Vagina (tissue), 2 donors: Measurements from ENCODE around the gene LLGL1. TPM values are rescaled to one million over a fixed set of nuclear protein-coding genes. Genes with fewer than 3 reads are reported as not detected.

Experiments used
- DNase-seq, 2 donors: peaks; one replicate each; pipeline ENCODE4 v3.0.0-alpha.2; 2017; ENCODE audit errors: extremely low spot score in 2 of 2
- H3K27ac ChIP-seq: fragments of 200-600 bp; sonication (generic); one replicate; pipeline ENCODE4 v1.5.1; 2019
- H3K27me3 ChIP-seq: fragments of 200-600 bp; sonication (generic); one replicate; pipeline ENCODE4 v1.5.1; 2019
- H3K36me3 ChIP-seq, 2 donors: fragments of 200-600 bp; sonication (generic); one replicate each; pipeline ENCODE4 v1.5.1; 2017 to 2019
- H3K4me1 ChIP-seq: fragments of 200-600 bp; sonication (generic); one replicate; pipeline ENCODE4 v1.5.1; 2019
- H3K4me3 ChIP-seq, 2 donors: fragments of 200-600 bp; sonication (generic); 1 replicate in 1 of 2; 2 replicates in 1 of 2; pipeline ENCODE4 v1.5.1; 2016 to 2019
- H3K9me3 ChIP-seq: fragments of 200-600 bp; sonication (generic); one replicate; pipeline ENCODE4 v1.5.1; 2019
- POLR2A ChIP-seq, 2 donors: fragments of 450-650 bp; IDR thresholded peaks; one replicate each; pipeline ENCODE4 v1.6.1; 2017; ENCODE audit warnings: antibody characterized with exemption in 2 of 2, mild to moderate bottlenecking in 2 of 2, moderate library complexity in 2 of 2
- POLR2AphosphoS5 ChIP-seq, 2 donors: sonication (generic); formaldehyde crosslinking; IDR thresholded peaks; one replicate each; pipeline ENCODE4 v1.9.0; 2017; ENCODE audit warnings: antibody characterized with exemption in 2 of 2, mild to moderate bottlenecking in 2 of 2, low read depth in 1 of 2; ENCODE audit not compliant: insufficient read depth in 1 of 2
- intact Hi-C: fragments of 100-400 bp; cut with DNase I; formaldehyde crosslinking; loops from one replicate; pipeline ENCODE4 v1.15.1; 2023
- total RNA-seq: library from RNA; depleted of rRNA; stranded (reverse); fragments of >200 nt; gene quantifications from one replicate; pipeline ENCODE4 v1.2.3, GENCODE V29; 2016
- TF ChIP-seq, protein P1 (sequence below), 3 experiments: fragments of 450-650 bp in 2 of 3; fragments of 200-600 bp in 1 of 3; sonication (generic) in 1 of 3; IDR thresholded peaks; one replicate each; pipeline ENCODE4 v1.5.1; 2017 to 2019; ENCODE audit warnings: antibody characterized with exemption in 3 of 3, mild to moderate bottlenecking in 2 of 3, moderate library complexity in 2 of 3

The LLGL1 gene
- total RNA-seq, 1 donor from 2014 or later, result 27.7 TPM

DNA sequence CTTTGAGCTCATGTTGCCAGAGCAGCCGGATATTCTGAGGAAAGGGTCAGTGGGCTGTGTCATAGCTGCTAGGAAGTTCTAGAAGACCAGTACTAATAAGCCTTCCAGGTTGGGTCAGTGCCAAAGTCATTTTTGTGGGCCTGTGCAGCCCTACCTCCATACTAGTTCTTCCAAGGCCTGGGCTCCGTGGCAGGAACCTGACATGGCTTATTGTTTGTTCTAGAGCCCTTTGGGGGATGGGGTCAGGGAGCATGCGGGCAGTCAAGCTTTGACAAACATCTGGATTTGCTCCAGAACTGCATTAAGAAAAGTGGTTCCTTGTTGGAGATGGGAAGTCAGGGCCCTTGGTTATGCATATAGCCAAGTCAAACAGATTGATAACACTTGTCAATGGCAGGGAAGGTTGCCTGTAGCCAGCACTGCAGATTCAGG is 34.2 kb upstream of the LLGL1 start:
- Histone ChIP-seq H3K4me3 (peak overlapping the region in 1 of 2 donors; percentile 26), H3K36me3 (peaks cover 0 to 28% of the 10 kb centered on the region in 2 donors), H3K27me3 (no peaks in the 10 kb centered on the region), H3K4me1 (peaks cover 92% of the 10 kb centered on the region), H3K9me3 (no peaks in the 10 kb centered on the region), H3K27ac (peak overlapping the region; percentile 10)
- no peak for TF ChIP-seq POLR2A (IDR thresholded peaks at IDR 0.05)
- TF ChIP-seq, protein P1, sequence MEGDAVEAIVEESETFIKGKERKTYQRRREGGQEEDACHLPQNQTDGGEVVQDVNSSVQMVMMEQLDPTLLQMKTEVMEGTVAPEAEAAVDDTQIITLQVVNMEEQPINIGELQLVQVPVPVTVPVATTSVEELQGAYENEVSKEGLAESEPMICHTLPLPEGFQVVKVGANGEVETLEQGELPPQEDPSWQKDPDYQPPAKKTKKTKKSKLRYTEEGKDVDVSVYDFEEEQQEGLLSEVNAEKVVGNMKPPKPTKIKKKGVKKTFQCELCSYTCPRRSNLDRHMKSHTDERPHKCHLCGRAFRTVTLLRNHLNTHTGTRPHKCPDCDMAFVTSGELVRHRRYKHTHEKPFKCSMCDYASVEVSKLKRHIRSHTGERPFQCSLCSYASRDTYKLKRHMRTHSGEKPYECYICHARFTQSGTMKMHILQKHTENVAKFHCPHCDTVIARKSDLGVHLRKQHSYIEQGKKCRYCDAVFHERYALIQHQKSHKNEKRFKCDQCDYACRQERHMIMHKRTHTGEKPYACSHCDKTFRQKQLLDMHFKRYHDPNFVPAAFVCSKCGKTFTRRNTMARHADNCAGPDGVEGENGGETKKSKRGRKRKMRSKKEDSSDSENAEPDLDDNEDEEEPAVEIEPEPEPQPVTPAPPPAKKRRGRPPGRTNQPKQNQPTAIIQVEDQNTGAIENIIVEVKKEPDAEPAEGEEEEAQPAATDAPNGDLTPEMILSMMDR (IDR thresholded peaks at IDR 0.05), result no peak
- TF ChIP-seq POLR2AphosphoS5 (IDR thresholded peaks at IDR 0.05; ENCODE audit: insufficient read depth in 1 of 2, low read depth in 1 of 2), result no peak
- no peak for DNase-seq
- intact Hi-C loops, result no loop called here

DNA sequence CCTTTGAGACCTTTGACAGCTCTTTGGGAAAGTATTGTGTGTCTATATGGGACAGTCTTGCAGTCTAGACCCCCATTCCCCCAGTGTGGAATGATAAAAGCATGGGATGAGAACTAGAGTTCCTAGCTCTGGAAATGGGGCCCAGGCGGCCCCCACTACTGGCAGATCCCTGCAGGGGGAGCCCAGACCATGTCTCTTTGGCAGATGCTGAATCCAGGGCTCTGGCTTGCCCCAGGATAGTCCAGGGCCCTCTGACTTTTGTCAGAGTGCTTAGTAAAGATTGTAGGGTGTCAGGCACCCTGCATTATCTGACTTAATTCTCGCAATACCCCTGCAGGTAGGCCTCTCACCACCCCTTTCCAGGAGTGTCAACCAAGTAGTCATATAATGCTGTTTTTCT is 33.5 kb upstream of the LLGL1 start:
- H3K27ac ChIP-seq, result peak overlapping the region; percentile 10
- intact Hi-C loops, result no loop called here
- DNase-seq, result no peak
- no peak overlapping the region for H3K4me3 ChIP-seq
- H3K36me3 ChIP-seq, result peaks cover 0 to 36% of the 10 kb centered on the region in 2 donors
- no peak for TF ChIP-seq POLR2AphosphoS5 (IDR thresholded peaks at IDR 0.05; ENCODE audit: insufficient read depth in 1 of 2, low read depth in 1 of 2)
- TF ChIP-seq, protein P1 (IDR thresholded peaks at IDR 0.05), result no peak
- no peak for TF ChIP-seq POLR2A (IDR thresholded peaks at IDR 0.05)
- no peaks in the 10 kb centered on the region for H3K9me3 ChIP-seq
- H3K27me3 ChIP-seq, result no peaks in the 10 kb centered on the region
- H3K4me1 ChIP-seq, result peaks cover 88% of the 10 kb centered on the region

DNA sequence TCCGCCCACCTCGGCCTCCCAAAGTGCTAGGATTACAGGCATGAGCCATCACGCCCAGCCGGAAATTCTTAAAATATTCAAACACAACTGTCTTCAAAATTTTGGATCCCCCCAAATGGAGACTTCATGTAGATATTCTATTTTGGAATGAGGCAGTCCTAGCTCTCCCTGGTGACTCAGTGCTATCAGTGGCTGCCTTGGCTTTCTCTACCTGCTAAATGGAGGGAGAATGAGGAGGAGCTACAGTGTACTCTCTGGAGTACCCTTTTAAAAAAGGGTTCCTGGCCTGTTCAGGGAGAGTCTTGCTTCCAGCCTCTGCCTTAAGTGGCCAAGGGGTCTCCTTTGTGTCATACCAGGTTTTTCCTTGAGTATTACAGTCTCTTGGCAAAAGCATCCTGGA is 31.0 kb upstream of the LLGL1 start:
- TF ChIP-seq POLR2A (IDR thresholded peaks at IDR 0.05) (no peak), POLR2AphosphoS5 (IDR thresholded peaks at IDR 0.05; ENCODE audit: insufficient read depth in 1 of 2, low read depth in 1 of 2) (no peak)
- TF ChIP-seq, protein P1 (IDR thresholded peaks at IDR 0.05), result no peak
- DNase-seq, result no peak
- Histone ChIP-seq H3K36me3 (peaks cover 0 to 43% of the 10 kb centered on the region in 2 donors), H3K27me3 (no peaks in the 10 kb centered on the region), H3K4me3 (no peak overlapping the region), H3K9me3 (no peaks in the 10 kb centered on the region), H3K27ac (no peak overlapping the region), H3K4me1 (peaks cover 88% of the 10 kb centered on the region)
- intact Hi-C loops, result no loop called here

DNA sequence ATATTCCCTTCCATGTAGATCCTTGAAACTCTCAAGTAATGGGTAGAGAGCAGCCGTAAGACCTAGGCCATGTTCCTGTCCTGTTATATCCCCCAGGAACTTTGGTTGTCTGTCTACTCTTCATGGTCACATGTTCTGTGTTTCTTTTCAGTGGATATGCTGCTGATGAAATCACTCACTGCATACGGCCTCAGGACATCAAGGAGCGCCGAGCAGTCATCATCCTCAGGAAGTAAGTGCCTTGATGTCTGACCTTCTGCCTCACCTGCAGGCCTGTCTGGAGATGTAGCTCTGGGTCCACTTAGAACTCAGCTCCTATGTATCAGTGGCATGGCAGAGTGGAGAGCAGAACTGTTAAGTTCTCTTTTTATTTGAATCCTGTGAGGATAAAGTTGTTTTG is 30.6 kb upstream of the LLGL1 start:
- Histone ChIP-seq H3K4me1 (peaks cover 87% of the 10 kb centered on the region), H3K27me3 (no peaks in the 10 kb centered on the region), H3K36me3 (peaks cover 0 to 43% of the 10 kb centered on the region in 2 donors), H3K9me3 (no peaks in the 10 kb centered on the region), H3K27ac (no peak overlapping the region), H3K4me3 (no peak overlapping the region)
- DNase-seq, result no peak
- TF ChIP-seq POLR2A (IDR thresholded peaks at IDR 0.05) (no peak), POLR2AphosphoS5 (IDR thresholded peaks at IDR 0.05; ENCODE audit: insufficient read depth in 1 of 2, low read depth in 1 of 2) (no peak)
- TF ChIP-seq, protein P1 (IDR thresholded peaks at IDR 0.05), result no peak
- intact Hi-C loops, result no loop called here

DNA sequence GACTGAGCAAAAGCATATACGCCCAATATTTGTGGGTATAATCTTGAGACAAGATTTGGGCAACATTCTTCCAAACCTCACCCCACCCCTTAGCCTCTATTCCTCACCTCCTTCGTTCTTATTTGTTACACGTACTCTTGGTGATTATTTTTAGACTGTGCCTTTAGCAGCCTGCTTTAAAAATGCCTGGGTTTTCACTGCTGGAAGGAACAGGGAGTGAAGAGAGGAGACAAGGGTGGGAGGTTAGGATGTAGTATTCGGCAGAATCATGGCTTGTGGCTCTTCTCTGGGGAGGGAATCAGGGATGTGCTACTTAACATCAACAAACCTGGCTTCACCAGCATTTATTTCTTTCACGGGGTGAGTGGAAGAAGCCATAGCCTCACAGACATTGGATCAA is 30.2 kb upstream of the LLGL1 start:
- Histone ChIP-seq H3K4me1 (peaks cover 87% of the 10 kb centered on the region), H3K9me3 (no peaks in the 10 kb centered on the region), H3K36me3 (peaks cover 0 to 38% of the 10 kb centered on the region in 2 donors), H3K4me3 (no peak overlapping the region), H3K27ac (no peak overlapping the region), H3K27me3 (no peaks in the 10 kb centered on the region)
- TF ChIP-seq POLR2AphosphoS5 (IDR thresholded peaks at IDR 0.05; ENCODE audit: insufficient read depth in 1 of 2, low read depth in 1 of 2) (no peak), POLR2A (IDR thresholded peaks at IDR 0.05) (no peak)
- TF ChIP-seq, protein P1 (IDR thresholded peaks at IDR 0.05), result no peak
- DNase-seq, result no peak
- intact Hi-C loops, result no loop called here
